Hematopoietic multipotent progenitor cell treated with erythropoietin and hydrocortisone succinate and interleukin-3 and kit ligand, for 6 days (in vitro differentiated cells): Measurements from ENCODE around the gene PLEKHH1.

ENCODE experiments used
- DNase-seq: peaks from one replicate; pipeline ENCODE4 v3.0.0-alpha.2; 2015

PLEKHH1 gene

DNA sequence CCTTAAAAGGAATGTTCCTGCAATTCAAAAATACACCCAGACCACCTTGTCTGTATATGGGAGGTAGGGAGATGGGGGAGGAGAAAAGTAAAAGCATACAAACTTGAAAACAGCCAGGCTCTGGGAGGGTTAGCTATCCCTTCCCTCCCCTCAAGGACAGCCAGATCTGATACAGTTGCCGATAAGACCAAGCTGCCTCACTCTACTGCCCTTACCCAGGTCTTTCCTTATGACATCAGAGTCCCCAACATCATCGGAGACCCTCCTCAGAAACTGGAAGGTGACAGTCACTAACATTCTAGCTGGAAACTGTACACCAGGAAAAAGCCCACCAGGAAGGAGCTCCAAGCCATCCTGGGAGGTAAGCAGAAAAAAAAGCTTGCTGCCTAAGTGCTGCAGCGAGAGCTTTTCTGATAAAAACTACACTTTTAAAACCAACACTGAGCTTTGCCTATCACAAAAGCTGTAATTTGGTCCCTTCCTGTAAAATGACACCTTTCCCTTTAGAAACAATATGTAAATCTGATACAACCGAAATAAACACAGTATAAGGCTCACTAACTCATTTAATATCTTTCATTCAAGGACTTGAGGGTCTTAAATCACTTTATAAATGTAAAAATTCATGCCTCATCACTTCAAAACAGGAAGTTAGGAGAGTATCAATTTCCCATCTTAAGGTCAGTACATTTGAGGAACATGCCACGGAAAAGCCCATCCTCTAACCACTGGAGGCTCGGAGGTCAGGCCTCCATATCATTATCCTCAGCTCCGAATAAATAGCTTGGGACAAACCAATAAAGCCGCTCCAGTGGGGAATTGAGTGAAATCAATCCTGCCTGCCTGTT, 20.4 kb upstream of the PLEKHH1 start:
- no peak for DNase-seq

DNA sequence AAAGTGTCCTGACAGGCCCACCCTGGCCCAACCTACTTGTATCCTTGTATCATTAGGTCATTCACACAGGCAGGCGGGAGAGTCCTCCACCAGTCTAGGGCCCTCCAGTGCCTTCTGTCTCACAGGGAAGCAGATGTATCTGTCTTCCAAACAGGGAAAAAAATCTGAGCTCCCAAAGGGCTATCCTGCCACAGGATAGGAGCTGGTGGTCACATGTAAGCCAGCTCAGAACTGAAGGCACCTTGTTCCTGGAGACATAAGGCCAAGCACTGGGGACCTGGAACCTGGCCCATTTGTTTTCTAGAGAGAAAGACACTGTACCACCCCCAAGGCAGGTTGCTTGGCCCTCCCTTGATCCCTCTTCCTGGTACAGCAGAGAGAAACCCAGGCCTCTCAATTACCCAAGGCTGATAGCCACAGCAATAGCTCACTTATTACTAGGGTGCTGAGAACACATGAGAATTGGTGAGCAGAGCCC, 19.4 kb upstream of the PLEKHH1 start:
- DNase-seq = no peak

DNA sequence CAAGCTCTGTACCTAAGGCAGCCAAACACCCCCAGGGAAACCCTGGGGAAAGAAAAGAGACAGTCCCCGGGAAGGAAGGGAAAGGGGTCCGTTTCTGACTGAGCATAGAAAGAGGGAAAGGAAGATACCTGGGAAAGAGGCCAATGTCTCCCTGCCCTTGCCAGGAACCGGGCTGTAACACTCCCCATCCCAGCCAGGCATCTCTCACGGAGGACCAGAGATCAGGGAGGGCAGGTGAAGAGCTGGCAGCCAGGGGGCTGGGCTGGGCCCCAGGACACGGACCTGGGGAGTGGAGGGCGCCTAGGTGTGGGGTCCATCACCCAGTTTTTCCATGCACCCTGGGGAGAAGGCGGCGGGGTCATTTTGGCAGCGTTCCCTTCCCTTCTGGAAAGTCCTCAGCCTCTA, 18.9 kb upstream of the PLEKHH1 start:
- no peak for DNase-seq

DNA sequence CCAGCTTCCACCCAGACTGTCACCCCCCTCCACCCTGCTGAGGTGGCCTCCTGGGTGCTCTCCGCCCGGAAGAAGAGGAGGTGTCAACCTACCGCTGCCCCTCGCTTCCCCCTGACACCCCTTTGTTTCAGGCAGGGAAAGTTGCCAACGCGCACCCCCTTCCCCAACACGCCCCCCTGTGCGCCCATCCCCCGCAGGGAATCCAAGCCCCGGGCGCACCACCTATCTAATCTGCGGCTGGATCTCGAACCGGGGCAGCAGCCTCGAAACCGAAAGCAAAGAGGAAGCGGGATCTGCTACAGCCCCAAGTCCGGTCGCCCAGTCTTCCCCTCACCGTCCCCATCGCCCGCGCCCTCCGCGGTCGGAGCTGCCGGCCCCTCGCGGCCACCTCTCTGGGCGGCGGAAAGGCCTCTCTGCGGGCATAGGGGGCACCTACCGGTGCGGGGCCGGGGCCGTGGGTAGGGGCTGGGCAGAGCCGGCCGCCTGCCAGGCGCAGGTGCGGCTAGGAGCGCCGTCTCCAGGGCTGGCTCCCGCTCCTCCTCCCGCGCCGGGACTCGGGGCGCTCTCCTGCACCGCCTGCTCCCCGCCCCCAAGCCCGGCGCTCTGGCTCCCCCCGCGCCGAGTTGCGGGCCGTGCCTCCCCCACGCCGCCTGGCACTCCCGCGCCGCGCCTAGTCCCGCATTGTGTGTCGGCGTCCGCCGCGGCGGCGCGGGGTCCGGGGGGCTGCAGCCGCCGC, 18.3 kb upstream of the PLEKHH1 start:
- peak; percentile 43 for DNase-seq

DNA sequence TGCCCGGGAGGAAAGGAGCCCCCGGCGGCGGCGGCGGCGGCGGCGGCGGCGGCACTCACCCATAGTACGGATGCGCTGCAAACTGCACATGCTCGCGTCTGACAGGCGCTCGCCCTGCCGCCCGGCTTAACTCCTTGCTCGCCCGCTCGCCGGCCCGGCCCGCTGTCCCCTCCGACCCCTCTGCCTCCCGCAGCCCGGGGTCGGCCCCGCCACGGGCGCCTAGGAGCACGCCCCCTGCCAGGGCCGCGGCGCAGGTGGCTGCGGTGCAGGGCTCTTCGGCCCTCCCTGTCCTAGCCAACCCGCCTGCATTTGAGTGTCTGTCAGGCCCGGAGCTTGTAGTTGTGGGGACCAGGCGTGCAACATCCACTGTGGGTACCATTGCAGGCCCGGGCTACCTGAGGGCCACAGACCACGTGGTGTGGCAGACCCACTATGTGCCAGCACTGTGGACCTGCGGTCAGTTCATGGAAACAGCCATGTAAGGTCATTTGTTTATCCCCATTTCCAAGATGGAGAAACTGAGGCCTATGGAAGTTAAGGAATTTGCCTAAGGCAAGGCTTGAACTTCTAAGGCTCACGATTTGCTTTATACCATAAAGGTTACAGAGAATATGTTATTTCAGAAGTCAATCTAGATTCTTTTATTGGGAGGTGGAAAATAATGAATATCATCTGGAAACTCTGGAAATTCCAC, 17.6 kb upstream of the PLEKHH1 start:
- DNase-seq = peak; percentile 46

DNA sequence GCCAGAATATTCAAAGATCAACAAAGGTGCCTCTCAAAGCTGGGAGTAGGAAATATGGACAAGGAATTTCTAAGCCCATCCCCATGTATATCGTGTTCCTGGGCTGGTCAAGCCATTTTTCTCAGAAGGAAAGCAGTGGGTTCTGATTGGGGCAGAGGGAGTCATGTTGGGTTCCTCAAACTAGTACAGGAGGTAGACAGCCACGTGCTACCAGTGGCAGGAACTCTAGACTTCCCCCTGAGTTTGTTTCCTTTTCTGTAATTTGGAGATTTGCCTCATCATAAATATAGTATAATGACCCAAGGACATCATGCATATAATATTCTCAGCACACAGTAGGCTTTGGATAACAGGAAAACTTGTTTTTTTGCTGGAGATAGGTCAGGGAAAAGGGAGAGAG, 16.4 kb upstream of the PLEKHH1 start:
- no peak for DNase-seq

DNA sequence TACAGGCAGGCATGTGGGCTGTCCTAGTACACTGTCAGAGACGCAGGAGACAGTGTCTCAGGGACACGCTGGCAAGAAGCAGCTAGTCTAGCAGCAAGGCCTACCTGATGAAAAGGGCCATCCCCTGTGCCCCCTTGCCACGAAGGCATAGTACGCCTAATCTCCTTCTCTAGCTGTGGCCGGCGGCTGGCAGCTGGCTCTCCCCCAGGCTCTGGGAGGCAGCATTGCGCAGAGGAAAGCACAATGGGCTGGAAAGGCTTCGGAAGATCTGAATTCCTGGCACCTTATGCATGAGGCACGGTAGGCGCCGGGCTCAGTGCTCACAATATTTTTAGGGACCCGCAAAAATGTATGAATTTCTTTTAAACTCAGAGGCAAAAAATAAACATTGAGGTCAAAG, 16.0 kb upstream of the PLEKHH1 start:
- no peak for DNase-seq

DNA sequence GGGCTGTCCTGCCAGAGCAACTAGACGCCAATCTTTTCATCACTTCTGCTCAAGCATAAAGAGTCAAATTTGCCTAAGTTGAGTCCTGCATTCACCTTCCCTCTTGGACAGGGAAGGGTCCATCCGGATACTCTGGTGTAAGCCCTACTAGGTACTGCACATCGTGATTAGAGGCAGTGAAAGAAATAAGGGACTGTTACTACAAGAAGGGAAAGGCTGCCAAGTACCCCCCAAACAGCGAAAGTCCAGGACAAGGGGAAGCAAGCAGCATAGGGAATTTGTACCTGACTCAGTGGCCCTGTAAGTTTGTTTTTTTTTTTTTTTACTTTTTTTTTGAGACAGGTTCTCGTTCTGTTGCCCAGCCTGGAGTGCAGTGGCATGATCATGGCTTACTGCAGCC, 13.7 kb upstream of the PLEKHH1 start:
- no peak for DNase-seq

DNA sequence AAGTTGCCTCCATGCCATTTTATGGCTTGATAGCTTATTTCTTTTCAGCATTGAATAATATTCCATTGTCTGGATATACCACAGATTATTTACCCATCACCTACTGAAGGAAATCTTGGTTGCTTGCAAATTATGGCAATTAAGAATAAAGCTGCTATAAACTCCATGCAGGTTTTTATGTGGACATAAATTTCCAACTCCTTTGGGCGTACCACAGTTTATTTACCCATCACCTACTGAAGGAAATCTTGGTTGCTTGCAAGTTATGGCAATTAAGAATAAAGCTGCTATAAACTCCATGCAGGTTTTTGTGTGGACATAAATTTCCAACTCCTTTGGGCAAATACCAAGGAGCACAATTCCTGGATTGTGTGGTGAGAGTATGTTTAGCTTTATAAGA, 12.6 kb upstream of the PLEKHH1 start:
- no peak for DNase-seq

DNA sequence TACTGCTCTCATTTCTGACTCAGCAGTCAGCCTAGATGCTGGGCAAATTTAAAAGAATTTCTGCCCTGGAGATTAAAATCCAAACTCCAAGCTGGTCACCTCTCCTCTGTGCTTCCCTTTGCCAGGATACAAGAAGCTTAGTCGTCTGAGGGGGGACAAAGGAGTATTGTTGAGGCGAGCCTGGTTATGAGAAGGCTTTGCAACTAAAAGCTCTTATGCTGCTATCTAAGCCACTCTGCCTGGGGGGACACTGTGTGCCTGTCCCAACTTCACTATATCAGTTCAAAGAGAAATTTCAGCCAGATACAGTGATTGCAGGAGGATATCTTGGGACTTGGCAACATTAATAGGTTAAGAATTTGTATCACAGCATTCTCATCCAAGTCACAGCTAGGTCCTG, 10.8 kb upstream of the PLEKHH1 start:
- no peak for DNase-seq

DNA sequence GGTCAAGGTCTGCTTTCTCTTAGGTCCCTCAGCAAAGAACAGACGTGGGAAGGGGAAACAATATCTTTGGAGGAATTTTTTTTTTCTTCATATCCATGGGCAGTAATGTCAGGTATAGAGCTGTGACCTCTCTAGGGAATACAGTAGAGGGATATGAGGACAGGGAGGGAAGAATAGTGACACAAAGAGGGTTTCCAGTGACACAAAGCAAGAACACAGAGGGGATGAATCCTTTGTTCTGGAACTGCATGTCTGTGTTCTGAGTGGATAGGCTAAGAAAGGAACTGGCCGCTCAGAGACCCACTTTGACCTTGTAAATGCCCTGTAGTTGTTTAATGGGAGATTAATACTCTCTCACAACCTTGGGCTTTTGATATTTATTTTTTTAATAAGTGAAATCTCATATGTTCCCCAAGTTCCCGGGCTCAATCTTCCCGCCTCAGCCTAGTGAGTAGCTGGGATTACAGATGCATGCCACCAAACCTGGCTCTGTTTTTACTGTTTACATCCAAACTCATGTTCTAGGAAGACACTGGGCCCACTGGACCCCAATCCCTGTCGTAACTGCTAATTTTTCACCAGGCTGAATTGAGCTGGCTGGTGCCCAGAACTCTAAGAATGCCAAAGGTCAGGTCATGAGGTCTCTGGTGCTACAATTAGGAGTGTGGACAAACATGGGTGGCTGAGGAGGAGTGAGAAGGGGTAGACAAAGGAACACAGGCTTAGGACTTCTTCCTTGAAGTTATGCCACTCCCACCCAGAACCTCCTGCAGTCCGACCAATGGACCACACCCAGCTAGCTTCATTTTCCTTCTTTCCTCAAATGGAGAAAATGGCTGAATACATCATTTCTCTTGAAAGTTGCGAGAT, 9.1 kb upstream of the PLEKHH1 start:
- no peak for DNase-seq

DNA sequence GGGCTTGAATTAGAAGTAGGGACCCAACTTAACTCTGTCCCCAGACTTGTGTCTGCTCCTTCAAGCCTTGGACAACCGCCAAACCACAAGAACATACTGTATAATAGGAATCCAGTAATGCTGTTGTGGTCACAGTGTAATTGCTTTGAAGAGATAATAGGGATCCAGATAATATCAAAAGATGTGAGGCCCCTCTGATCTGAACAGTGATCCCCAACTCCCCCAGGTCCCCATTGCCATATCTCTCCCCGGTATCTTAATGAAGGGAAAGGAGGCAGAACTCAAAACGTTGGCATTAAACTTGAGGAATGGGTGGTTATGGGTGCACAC, 8.5 kb upstream of the PLEKHH1 start:
- peak; percentile 91 for DNase-seq

DNA sequence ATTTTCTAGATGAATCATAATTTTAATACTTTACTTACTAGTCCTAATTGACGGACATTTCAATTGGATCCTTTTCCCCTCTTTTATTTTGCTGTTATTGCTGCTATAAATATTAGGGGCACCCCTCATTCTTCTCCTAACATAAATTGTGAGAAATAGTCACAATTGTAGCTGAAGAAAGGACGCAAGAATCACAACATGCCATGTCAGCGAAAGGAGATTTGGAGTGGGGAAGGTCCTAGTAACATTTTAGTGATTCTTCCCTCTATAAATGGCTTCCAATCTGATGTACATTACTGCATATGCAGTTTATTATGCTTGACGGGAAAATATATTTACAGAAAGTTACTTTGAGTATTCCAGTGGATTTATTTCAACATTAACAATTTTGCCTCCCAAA, 7.7 kb upstream of the PLEKHH1 start:
- DNase-seq = no peak

DNA sequence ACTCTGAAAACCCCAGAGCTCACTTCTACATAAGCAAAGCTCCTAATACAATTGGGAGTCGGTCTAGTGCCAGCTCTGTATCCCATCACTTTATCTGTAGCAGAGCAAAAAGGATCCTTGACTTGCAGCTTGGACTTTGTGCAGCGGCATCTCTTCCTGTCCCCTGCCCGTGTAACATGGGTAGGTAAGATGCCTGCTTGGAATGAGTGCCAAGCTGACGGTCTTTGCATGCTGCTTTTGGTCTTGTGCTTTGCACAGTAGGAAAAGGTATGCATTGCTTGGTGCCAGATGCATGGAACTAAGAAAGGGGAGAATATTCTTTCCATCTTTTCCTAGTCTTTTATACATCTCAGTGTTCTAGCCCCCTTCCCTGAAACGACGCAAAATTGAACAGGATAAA, 6.9 kb upstream of the PLEKHH1 start:
- no peak for DNase-seq

DNA sequence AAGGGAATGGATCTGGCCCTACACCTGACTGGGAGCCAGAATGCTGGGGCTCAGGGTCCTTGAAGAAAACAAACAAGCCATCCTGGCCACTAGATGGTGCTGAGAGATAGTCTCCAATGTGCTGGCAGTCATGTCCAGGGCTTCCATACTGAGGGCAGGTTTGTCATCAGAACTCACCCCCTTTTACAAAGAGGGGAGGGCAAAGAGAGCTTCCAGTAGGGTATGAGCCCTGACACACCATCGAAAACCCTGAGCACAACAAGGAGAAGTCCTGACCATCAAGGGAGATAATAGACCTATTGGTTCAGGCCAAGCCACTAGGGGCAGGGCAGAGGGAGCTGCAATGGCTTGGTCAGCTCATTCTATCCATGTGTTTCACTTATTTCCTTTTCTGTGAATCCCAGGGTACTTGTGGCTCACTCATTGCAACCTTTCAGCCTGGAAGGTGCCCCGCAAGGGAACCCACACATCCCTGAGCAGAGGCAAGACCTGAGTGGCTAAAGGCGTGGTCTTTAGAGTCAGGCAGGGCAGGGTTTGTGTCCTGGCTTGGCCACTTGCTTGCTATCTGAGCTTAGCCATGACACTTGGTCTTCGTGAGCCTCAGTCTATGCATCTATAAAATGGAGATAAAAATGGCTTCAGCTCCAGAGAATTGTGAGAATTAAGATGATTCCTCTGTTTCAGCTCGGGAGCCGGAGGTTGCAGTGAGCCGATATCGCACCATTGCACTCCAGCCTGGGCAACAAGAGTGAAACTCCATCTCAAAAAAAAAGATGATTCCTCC, 6.2 kb upstream of the PLEKHH1 start:
- peak; percentile 74 for DNase-seq

DNA sequence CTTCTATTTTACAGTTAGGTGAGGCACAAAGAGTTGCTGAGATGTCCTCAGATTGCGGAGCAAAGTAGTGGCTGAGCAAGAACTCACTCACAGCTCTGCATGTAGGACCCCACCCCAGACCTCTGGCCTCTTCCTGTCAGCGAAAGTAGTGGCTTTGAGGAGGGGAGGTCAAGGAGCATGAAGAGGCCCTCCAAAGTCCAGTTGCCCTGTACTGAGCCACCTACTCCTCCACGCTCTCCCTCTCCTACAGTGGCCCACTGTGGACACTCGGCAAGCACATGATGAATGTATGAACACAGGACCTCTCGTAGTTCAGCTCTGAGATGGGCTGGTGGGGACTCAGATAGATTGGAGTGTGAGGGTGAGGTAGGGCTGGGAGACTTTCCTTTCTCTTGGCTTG, 5.3 kb upstream of the PLEKHH1 start:
- no peak for DNase-seq

DNA sequence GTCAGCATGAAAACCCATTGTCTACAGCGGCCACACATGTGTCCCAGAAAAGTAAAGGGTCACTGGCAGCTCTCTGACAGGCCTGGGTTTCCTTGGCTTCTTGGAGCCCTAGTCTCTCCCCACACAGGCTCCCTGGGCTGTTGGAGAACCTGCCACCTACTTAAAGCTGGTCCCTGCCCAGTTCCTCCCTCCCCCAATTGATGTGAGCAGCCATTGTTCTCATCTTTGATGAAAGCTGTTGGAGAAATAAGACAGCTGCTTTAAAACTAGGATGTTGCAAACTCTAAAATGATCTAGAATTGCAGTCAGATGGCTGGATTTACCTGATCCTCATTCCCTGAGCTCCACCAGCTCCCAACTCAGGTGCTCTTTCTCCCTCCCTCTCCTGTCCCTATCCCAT, 4.8 kb upstream of the PLEKHH1 start:
- no peak for DNase-seq

DNA sequence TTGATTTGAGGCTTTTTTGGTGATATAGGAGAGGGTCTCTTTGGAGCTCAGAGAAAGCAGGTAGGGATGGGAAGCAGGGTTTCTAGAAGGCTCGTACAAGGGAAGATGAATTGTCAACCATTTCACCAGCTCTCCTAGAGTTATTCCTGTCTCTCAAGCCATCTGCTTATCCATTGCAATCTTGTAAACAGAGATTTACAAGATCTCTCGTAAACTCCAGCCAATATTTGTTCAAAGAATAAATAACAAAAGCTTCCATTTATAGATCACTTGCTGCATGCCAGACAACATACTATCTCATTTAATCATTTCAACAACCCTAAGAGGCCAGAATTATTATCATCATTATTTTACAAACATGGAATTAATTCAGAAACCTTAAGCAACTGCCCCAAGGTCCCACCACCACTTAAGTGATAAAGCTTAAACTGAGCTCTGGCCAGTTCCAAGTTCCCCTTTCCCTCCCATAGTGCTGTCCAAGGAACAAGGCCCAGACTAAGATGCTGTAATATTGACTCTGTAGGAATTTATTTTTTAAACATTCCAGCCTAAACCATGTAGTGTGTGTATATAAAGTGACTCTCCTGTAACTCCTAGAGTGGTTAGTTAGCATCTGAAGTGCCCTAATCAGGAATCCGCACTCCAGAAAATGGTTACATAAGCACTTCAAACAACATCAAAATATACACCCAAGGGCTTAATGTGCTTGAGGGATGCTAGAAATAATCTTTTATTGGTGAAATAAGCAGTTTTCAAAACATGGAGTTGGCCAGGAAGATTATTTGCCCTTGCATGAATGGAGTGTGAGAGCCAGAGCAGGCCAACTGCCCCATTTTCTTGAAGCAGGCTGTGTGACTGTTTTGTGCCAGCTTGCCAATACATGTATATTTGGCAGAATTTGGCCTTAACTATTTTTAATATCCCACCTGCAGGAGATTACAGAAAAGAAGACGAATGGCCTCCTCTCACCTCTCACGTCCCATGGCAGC, 2.8 kb upstream of the PLEKHH1 start:
- DNase-seq = no peak

DNA sequence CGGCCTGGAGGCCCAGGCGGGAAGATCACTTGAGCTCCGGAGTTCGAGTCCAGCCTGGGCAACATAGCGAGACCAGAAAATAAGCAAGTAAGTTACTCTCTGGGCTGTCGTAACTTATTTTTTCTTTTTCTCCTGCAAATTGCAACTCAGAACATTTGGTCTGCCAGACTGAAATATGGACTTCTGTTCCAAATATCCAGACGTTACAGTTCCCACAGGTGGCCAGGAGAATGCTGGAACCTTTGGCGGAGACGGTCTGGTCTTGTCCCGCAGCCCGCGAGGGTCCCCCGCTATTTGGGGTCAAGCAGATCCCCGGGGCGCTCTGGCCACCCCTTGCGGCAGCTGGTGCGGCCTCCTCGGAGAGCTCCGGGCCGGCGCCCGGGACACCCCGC, 488 bp upstream of the PLEKHH1 start:
- DNase-seq = no peak

DNA sequence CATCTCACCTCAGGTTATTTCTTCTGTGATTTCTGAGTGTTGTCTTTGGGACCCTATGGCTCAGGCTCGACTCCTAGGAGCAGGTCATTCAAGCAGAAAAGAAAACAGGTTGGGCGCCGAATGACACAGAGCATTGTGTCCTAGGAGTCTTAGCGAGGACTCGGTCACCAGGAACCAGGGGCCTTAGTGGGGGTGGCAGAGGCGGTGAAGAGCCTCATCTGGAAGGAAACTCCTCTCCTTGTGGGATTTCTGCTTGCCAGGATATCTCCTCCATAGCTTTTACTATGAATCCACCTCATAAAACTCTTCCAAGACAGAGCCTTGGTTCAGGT, 630 bp downstream of the PLEKHH1 start:
- no peak for DNase-seq

DNA sequence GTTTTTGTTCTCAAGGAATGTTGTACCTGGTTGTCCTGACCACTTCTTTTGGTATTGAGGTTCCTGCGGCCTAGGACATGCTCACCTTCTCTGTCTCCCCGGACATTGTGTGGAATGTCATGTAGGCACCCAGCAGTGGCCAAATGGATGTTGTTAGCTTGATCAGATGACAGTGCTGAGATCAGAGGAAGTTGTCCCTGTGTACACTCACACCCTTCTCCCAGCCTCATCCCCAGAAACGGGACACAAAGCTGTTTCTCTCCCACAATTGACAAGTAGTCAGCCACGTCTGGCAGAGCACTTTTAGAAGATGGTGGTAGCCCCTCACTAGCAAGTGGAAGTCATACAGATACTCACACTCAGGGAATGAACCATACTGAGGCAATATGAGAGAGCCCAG, 3.0 kb downstream of the PLEKHH1 start:
- DNase-seq = no peak
